NK-92 (cell line): ENCODE results near the gene LRP5.

ENCODE experiments used
- DNase-seq: peaks from one replicate; lab custom pipeline; 2025; ENCODE audit not compliant: unreplicated experiment; lab: John Stamatoyannopoulos, UW

The LRP5 gene

DNA sequence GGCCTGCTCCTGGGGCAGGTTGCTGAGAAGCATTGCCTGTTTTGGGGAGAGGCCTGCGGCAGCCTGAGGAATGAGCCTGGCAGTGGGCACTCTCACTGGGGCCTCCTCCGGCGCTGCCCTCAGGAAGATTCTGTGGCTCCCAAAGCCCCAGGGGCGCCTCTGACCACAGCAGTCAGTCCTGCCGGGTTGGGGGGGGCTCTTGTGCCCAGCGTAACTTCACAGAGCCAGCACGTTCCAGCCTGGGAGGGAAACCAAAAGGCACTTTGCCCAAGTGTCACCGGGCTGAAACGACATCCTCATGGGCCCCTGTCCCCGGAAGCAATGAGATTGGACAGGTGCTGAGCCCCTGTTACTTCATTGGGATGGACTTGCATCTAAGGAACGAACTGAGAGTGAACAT is 4.3 kb upstream of the LRP5 start:
- DNase-seq: no peak

DNA sequence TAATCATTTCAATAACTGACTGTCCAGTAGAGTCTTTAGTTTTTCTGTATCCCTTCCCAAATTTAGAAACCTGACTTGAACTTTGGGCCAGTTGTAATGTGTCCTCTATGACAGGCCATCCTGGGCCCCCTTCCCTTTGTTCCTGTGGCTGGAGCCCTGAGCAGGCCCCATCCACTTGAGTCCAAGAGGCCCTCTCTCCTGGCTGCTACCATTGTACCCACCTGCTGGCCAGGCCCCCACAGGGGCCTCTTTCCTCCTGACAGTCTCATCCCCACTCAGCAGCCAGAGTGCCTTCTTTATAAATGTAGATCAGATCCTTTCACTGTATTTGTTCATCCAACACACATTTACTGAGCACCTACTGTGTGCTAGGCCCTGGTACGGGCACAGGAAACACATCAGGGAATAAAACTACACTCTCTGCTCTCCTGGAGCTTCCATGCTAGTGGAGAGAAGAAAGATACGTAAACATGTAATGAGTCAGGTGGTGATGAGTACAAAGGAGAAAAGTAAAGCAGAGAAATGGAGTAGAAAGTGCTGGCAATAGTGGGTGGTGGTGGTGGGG is 2.7 kb upstream of the LRP5 start:
- no peak for DNase-seq

DNA sequence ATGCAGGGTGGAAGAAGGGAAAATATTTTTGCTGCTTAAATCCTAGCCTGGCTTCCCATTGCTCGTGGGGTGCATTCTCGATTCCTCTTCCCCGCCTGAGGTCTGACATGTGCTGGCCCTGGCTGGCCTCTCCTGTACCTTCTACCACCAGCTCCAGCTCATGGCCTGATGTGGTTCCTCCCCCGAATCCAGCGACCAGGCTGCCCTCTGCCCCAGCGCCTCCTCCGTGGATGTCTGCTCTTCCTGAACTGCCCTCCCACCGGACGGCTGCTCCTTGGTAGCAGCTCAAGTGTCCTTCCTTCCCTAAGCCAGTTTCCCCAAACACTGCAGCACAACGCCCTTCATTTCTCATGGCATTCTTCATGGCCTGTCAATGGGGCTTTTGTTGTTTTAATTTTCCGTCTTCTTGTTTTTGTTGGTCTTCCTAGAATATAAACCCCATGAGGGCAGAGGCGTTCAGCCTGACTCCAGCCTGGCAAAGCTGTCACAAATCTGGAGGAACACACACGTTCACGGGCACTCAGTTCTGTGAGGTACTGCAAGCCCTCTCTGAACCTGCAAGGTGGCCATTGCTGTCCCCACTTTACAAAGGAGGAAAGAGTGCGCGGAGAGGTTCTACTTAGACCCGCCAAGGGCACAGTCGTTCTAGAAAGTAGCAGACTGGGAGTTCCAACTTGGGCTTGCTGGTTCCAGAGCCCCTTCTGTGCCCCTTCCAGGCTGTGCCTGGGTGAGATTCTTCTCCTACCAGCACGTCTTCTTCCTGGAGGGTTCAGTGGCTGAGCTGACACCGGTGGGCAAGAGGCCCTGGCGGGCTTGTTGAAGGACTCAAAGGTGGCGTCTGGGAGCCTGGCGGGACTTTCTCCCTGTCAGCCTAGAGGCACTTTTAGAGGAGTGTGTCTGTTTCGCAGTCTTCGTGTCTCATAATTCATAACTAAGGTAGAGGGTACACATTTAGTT is 953 bp upstream of the LRP5 start:
- DNase-seq: no peak

DNA sequence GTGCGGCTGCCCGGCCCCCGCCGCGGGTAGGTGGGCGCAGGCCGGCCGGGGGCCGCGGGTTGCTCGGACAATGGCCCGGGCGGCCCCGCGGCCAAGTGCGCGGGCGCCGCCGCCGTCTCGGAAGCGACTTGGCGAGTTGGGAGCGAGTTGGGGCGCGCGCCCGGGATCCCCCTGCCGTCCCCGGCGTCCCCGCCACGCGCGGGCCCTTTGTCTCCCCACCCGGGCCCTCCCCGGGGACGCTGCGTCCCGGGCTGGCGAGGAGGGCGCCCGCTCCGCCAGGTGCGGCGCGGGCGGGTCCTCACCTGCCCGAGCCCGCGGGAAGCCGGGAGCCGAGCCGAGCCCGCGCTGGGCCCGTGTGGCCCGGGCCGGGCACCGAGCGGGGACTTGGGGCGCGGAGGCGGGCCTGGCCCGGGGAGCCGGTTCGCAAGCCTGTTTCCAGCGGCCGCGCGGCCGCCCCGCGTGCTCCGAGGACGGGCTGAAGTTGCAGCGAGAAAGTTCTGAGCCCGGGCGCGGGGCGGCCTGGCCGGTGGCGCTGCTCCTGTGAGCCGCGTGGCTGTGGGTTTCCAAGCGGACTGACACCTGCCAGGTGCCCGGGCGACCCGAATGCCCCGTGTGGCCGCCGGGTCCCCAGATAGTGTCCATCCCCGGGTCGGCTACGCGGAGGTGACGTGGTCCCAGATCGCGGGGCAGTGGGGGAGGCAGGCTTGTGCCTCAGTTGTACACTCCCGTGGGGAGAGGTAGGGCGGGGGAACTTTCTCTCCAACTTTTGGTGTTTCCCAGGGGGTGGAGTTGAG is 586 bp downstream of the LRP5 start:
- no peak for DNase-seq

DNA sequence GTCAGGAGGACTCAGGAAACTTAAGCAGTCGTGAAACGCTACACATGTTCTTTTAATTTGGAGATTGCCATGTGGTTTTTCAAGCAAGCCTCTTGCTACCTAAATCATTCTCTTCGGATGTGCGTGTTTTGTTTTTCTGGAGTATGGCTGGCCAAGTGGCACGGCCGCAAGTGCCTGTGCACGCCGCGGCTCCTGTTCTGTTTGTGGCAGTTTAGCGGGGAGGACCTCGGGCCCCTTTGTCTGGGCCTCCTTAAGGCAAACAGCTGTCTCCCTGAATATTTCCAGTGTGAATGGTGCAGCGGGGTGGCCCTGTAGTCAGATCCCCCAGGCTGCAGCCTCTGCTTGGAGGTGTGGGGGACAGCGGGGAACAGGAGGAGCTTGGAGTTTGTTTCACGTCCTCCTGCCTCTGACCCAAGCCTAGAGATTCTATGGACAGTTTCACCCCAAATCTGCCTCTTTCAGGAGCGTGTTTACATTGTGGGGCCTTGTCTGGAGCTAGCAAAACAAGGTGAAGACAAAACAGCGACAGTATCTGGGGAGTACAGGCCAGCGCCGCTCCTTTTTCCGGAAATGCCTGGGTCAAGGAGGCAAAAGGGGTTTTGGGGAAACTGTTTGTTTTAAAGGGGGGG is 1.3 kb downstream of the LRP5 start:
- no peak for DNase-seq

DNA sequence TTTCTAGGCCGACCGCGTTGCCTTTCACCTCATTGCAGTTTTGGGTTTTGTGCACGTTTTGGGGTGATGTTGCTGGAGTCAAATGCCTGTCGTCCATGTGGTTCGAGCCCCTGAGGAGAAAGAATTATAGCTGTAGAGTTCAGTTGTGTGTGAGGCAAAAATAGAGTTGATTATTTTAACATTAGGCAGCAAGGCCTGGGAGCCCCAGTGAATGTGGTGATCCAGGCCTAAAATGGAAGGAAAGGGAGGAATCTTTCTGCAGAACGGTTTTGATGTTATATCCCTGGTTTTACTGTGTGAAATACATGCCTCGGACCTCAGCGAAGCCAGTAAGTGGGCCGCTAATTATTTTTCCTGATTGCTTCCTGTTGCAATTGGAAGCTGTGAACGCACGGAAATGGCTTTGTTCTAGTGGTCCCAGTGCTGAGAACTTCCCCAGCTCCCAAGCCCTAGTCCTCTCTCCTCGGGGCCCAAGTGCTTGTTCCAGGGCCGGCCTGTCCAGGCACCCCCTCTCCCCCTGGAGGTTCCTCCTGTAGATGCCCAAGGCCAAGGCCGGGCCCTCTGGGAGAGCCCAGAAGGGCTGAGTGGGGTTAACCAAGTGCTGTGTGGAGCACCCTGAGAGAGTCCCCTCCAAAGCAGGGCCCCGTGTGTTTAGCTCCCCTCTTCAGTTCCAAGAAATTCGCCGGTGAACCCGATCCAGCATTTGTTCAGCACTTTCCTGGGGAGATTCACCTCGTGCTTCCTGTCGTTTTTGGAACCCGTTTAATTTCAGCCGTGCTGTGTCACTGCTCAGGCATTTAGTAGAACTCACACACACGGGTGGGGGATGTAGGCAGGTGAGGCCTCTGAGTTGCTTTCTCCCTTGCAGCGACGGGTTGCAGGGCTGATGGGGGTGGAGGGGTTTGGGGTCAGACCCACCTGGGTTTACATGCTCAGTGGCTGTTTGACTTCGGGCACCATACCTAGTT is 2.1 kb downstream of the LRP5 start:
- no peak for DNase-seq

DNA sequence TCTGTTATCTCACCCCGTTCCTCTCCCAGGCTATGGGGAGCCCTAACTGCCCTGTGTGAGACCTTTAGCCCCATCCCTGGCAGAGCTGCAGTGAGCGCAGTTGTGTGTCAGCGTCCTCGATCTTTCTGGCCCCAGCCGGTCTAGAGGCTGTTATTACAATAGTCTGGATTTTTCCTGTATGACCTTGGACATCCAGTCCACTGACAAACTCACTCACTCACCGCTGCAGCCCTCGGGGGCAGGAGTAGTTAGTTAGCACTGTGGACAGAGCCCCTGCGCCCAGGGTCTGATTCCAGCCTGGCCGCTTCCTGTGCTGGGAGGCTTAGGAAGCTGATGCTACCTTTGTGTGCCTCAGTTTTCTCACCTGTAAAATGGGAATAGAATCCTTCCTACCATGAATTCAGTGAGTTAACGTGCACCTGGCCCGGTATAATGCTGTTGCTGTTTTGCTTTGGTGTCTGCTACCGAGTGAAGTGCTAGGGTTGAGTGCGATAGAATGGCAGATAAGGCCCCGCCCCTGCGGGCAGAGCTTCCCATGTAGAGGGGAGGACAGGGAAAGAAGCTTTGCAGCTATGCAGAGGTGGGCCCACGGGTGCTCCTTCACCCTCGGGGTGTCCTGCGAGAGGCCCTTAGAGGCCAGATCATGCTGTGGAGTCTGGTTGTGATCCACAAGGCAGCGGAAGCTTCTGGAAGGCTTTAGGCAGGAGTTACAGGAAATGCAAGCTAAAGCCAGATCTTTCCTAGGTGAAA is 3.0 kb downstream of the LRP5 start:
- no peak for DNase-seq

DNA sequence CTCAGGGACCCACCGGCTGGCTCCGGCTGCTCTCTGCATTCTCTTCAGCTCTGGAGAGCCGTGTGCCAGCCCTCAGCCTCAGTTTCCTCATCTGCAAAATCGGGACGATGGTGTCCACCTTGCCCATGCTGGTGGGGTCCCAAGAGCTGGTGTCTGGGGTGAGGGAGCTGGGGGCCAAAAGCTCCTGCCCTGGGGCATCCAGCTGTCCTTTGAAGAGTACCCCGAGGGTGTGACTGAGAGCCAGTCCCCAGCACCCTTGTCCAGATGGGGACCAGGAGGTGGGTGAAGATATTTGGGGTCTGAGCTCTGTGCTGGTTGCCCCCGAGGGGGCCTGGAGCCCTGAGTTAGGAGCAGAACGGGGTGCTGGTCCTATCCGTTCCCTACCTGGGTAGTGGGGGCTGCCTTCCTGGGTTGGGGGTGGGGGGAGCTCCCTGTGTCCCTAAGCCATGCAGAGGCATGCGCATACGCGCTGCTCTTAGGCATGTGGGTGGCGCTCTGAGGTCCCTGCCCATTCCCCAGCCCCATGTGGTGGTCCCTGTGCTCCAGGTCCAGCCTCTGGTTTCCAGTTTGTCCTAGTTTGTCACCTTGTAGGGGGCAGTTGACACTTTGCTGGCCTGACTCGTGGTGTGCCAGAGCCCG is 4.9 kb downstream of the LRP5 start:
- DNase-seq: no peak

DNA sequence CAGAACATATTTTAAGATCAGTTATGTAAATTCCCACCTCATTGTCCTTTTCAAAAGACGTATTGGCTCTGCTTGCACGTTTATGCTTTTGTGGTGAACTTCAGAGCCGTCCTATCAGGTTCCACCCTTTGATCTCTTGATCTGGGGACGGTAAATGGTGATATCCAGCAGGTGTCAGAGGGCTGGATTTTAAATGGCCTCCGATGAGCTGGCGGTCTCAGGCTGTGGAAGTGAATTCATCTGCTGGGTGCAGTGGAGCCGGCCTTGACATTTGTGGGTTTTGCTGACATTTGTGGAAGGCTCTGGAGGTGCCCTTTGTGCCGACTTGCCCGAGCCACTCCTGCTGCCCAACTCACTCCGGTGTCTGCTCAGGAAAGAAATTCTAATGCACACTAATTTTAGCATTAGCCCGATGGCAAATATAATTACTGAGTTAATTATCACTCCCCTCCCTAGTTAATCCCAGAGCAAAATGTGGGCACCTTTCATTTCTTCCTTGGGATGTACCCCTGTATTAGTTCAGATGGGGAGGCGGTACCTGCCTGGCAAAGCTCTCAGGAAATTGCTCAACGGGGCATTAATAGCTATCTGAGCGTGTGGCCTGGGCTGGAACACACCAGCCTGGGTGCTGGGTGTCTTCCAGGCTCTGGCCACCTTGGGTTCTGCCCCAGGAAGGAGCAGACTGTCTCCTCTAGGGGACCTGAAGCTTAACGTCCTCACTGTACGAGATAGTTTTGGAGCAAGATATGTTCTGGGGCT is 9.1 kb downstream of the LRP5 start:
- DNase-seq: no peak

DNA sequence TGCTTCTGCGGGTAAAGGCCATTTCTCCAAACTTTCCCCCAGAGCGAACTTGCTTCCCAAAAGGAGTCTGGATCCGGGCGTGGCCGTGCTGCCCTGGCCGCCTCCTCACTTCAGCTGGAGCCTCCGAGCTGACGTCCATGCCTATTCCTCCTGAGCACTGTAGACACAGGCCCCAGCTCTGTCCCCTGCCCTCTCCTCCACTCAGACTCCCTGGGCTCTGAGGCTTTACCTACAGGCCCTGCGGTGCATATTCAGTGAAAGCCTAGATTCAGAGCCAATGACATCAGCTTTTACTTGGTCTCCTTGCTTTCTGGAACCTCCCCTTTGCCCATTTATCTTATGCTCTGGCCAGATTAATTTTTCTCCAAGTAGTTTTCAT is 9.7 kb downstream of the LRP5 start:
- no peak for DNase-seq

DNA sequence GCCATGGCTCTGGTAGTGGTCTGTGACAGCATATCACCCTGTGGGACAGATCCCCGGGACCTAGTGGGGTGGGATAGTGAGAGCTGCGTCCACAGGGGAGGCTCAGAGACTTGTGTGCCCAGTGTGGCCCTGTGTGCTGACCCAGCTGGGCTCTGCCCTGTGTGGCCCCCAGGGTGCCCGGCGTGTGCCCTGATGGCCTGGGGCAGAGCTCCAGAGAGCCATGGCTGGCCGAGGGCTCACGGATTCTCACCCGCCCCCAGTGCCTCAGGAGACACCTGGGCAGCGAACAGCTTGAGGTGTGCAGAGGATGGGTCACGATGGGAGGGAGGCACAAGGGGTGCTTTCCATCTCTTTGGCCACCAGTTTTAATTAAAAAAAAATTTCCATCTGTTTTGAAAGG is 11.8 kb downstream of the LRP5 start:
- no peak for DNase-seq

DNA sequence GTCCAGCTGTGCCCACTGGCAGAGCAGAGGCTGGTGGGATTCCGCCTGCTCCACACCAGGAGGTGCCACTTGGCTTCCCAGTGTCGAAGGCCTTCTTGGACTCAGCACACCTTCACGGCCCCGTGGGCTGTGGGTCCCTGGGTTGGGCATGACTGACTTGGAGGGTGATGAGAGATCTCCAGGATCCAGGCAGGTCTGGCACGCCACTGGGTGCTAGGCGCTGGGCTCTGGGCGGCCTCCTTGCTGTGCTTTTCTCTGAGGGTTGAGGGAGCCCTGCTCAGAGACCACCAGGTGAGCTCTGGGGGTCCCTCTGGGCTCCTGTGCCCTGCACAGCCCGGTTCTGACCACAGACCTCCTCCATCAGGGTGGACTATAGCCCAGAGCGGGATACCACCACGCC is 12.3 kb downstream of the LRP5 start:
- DNase-seq: no peak

DNA sequence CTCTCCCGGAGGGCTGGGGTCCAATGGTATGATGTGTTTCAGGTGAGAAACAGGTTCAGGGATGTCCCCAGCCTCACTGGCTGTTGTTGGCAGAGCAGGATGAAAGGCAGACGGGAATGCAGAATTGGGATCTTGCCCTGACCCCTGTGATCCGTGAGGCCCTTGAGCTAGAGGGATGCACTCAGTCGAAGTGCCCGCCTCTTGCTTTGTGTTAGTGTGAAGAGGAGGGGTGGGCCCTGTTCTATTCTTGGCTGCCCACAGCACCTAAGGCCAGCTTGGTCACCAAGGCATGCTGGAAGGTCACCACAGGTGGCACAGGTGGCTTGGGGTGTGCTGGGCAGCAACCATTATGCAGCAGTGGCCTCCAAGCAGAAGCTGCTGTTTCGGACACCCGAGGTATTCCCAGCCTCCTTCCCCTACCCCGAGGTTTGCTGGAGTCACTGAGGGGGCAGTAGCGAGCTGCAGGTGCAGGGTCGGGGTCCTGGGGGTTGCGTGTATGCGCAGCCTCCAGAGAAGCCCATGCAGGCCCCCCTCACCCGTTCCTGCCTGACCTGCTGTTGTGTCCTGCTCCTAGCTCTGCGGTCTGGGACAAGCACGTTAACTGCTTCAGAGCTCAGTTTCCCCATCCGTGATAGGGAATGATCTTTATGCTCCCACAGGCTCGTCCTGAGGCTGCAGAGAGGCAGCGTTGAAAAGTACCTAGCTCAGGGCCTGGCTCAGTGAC is 13.0 kb downstream of the LRP5 start:
- no peak for DNase-seq

DNA sequence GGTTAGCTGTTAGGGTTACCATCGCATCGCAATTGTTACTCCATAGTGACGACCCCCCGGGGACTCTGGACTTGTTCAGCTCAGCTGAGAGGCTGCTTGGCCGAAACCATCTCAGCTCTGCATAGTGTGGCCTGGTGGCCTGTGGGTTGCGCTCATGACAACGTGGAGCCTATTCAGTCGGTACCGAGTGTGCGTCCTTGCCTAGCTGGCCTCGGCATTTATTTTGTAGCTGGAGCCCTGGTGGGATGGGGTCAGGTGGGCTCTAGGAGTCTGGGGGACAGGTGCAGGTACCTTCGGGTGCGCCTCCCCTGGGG is 13.5 kb downstream of the LRP5 start:
- DNase-seq: no peak

DNA sequence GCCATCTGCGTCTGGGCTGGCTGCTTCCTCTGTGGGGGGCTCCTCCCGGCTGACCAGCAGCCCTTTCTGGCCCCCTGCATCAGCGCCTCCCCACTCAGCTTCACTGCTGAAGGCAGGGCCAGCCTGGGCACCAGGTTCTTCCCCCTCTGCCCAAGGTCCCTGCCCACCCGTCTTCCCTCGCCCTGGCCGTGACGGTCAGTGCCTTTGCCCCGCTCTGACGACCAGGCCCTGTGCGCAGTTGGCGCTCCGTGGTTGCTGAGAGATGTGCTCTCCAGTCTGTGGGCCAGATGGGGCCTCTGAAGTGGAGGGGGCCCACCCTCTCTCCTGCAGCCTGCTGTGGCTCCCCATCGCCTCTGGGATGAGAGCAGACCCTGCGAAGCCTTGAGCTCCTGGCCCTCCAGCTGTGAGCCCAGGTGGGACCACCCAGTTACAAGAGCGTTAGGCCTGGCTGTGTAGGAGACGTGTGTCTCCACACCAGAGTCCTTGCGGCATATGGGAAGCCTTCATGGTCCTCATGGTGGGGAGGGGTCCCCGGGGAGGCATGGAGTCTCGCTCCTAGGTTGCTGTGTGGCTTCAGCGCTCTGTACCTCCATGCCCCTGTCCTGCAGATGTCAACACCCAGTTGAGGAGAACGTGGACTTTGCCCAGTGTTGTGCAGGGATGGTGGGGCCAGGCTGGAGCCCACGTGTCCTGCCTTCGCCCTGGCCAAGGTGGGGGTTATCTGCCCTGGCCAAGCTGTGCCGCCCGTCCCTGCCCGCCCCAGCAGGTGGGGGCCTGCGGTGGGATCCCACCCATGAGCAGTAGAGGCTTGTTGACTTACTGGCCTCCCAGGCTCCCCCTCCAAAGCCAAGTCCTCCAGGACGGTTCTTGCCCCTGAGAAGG is 14.2 kb downstream of the LRP5 start:
- DNase-seq: no peak

DNA sequence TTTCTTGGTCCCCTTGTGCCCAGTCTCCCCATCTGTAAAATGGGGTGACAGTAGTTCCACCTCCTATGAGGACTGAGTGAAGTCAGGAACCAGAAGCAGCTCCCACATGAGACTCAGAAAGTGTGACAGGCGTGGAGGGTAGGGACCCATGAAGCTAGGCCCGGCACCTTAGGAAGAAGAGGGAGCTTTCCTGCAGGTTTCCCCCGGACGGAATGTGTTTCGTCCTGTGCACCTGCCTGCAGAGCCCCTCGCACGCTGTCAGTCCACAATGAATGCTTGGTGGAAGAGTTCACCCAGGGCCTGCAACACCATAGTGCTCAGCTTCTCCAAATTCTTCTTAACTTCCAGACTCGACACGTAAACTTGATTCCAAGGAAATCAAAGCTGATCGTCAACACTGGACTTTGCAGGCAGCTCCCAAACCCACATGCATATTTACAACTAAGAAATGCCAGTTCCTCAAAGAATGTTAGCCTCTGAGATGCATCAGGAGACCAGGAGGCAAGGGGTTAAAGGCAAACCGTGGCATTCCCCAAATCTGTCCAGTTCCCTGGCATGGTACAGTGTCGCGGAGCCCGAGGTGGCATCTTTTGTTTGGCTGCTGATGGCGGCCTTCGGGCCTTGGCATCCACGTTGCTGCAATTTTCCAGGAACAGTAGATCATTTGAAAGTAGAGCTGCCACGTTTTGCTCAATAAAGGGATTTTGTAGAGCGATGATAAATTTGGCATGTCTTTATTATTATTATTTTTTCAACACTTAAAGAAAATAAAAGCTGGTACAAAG is 15.4 kb downstream of the LRP5 start:
- DNase-seq: no peak
